Fibroblast of lung (primary cell): ENCODE data around the gene NR3C2.

Experiments used
- EZH2 ChIP-seq: IDR thresholded peaks from 2 replicates; pipeline ENCODE4 v1.5.1; 2012; ENCODE audit warnings: low read length, control low read depth, mild to moderate bottlenecking; ENCODE audit errors: missing control alignments
- TF ChIP-seq, protein P1 (sequence below), 2 donors: IDR thresholded peaks in 1 of 2; conservative IDR thresholded peaks in 1 of 2; 1 replicate in 1 of 2; 2 replicates in 1 of 2; pipeline ENCODE4 v1.5.1; 2011 to 2012; ENCODE audit warnings: low read length in 2 of 2, control low read depth in 1 of 2, inconsistent platforms in 1 of 2, low read depth in 1 of 2, mild to moderate bottlenecking in 1 of 2

DNA sequence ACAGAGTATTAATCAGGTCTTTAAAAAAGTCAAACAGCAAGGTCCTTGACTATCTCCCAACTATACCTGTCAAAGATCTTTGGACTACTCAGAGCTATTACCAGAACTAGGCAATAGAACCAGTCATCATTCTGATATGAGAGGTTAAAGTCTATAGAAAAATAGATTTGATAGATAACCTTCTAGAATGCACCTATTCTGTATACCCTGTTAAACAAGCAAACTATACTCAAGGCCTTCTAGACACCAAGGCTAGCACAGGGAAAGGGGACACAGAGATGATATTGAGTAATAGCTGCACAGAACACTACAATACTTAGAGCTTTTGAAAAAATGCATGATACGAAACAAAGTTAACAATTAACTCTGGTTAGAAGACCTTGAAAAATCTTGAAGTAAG is 149.5 kb downstream of the NR3C2 start:
- TF ChIP-seq, protein P1, sequence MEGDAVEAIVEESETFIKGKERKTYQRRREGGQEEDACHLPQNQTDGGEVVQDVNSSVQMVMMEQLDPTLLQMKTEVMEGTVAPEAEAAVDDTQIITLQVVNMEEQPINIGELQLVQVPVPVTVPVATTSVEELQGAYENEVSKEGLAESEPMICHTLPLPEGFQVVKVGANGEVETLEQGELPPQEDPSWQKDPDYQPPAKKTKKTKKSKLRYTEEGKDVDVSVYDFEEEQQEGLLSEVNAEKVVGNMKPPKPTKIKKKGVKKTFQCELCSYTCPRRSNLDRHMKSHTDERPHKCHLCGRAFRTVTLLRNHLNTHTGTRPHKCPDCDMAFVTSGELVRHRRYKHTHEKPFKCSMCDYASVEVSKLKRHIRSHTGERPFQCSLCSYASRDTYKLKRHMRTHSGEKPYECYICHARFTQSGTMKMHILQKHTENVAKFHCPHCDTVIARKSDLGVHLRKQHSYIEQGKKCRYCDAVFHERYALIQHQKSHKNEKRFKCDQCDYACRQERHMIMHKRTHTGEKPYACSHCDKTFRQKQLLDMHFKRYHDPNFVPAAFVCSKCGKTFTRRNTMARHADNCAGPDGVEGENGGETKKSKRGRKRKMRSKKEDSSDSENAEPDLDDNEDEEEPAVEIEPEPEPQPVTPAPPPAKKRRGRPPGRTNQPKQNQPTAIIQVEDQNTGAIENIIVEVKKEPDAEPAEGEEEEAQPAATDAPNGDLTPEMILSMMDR (conservative IDR thresholded peaks at IDR 0.05 in 1 of 2, IDR thresholded peaks at IDR 0.05 in 1 of 2; ENCODE audit: low read depth in 1 of 2, low read length in 2 of 2) = no peak
- no peak for TF ChIP-seq EZH2
